Kidney (tissue), 14 donors: ENCODE measurements around the gene GPR15LG. TPM values are rescaled to one million over a fixed set of nuclear protein-coding genes. Genes with fewer than 3 reads are reported as not detected.
"Not testable (repeated sequence)": the region's sequence is repeated elsewhere in the genome, so short reads cannot be mapped to it uniquely, and the experiment has no call there.

ENCODE experiments used
- DNase-seq, 5 donors: peaks; one replicate each; pipeline ENCODE4 v3.0.0-alpha.2; 2013 to 2020
- FAIRE-seq: peaks from 2 replicates; lab custom pipeline; 2012; peaks lifted over from hg19 to GRCh38; lab: Jason Lieb, UNC
- H3K27ac ChIP-seq, 2 donors: one replicate each; pipeline ENCODE4 v1.7.0; 2013; ENCODE audit warnings: low read depth in 2 of 2, low read length in 2 of 2, inconsistent platforms in 1 of 2
- H3K27me3 ChIP-seq: one replicate; pipeline ENCODE4 v1.7.1; 2013; ENCODE audit warnings: low read length, inconsistent platforms; ENCODE audit not compliant: control insufficient read depth, insufficient read depth
- H3K36me3 ChIP-seq, 3 donors: one replicate each; pipeline versions ENCODE4 v1.7.0 to v1.7.1; 2013; ENCODE audit warnings: low read length in 3 of 3, control low read depth in 1 of 3, inconsistent platforms in 1 of 3; ENCODE audit not compliant: insufficient read depth in 3 of 3, control insufficient read depth in 2 of 3
- H3K4me1 ChIP-seq, 3 donors: one replicate each; pipeline versions ENCODE4 v1.7.0 to v1.7.1; 2013; ENCODE audit warnings: low read length in 3 of 3, inconsistent platforms in 1 of 3, low read depth in 1 of 3; ENCODE audit not compliant: control insufficient read depth in 2 of 3, insufficient read depth in 2 of 3
- H3K4me3 ChIP-seq, 3 donors: one replicate each; pipeline versions ENCODE4 v1.7.0 to v1.8.1; 2013; ENCODE audit warnings: low read length in 3 of 3, control low read depth in 1 of 3, inconsistent platforms in 1 of 3
- H3K9ac ChIP-seq, 3 donors: one replicate each; pipeline versions ENCODE4 v1.7.0 to v1.7.1; 2013; ENCODE audit warnings: low read length in 3 of 3, control low read depth in 1 of 3, inconsistent platforms in 1 of 3
- H3K9me3 ChIP-seq, 3 donors: one replicate each; pipeline versions ENCODE4 v1.7.0 to v1.7.1; 2013; ENCODE audit warnings: low read length in 3 of 3, control low read depth in 1 of 3, inconsistent platforms in 1 of 3; ENCODE audit not compliant: control insufficient read depth in 2 of 3, insufficient read depth in 1 of 3
- intact Hi-C: fragments of 100-400 bp; cut with DNase I; formaldehyde crosslinking; loops from one replicate; pipeline ENCODE4 v1.11.1; 2022
- polyA plus RNA-seq: library from polyadenylated mRNA; stranded (reverse); fragments of 350-450 nt; fragmentation: Illumina TruSeq; extraction: RNeasy Lipid Tissue Mini Kit (QIAGEN cat#74804); gene quantifications from one replicate; pipeline ENCODE4 v1.2.3, GENCODE V29; 2014; ENCODE audit warnings: low read depth, low replicate concordance; ENCODE audit not compliant: insufficient read depth
- total RNA-seq: library from RNA; stranded (reverse); fragmentation: NEBNext Ultra II Directional; extraction: Animal tissue kit (Norgen Biotek cat#: 25700); gene quantifications from one replicate; pipeline ENCODE4 v1.2.1, GENCODE V29; 2021
- TF ChIP-seq, protein P1 (sequence below): IDR thresholded peaks from 3 replicates; pipeline ENCODE4 v1.5.1; 2012; ENCODE audit warnings: mild to moderate bottlenecking, moderate library complexity, borderline replicate concordance; ENCODE audit not compliant: insufficient read depth; ENCODE audit errors: extremely low read depth
- donor health status: control.
- donor health status: control.
- donor health status: control.
- donor health status: control.
- donor health status: control.
- donor health status: DM: yes; HTN: yes; CAD: no.
- donor health status: Normal renal cell carcinoma (clear cell type).

GPR15LG gene
- total and polyA plus RNA-seq, 2 donors from 2014 or later: 0.44 TPM; not detected in 1

DNA sequence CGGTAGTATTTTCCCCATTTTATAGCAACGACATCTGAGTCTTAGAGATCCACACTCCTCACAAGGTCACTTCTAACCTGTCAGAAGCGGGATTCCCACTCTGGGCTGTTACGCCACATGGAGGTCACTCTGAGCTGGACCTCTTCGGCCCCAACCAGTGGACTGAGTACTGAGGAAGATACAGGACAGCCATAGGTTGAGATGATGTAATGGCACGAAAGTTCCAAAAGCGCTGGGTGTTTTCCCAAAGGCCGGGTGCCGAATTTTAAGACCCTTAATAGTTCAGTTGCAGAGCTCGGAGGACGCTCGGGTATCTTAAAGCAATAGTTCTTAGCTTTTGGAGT lies 33.6 kb upstream of the GPR15LG start:
- H3K4me1 ChIP-seq: peaks cover 2 to 11% (median 7%) of the 10 kb centered on the region in 3 donors
- DNase-seq: peak in 2 of 5 donors; percentile 25 to 39
- FAIRE-seq: no peak
- peak overlapping the region; percentile 97 to 98 (median 97) for H3K4me3 ChIP-seq
- no peaks in the 10 kb centered on the region for H3K9me3 ChIP-seq
- peaks cover 8 to 25% (median 17%) of the 10 kb centered on the region in 3 donors for H3K36me3 ChIP-seq
- no peaks in the 10 kb centered on the region for H3K27me3 ChIP-seq
- intact Hi-C loops: loop anchor here (10.0 kb wide), 1 partner anchor 65 kb away; no protein-coding TSS in a partner anchor
- peak overlapping the region; percentile 93 to 99 (median 99) for H3K9ac ChIP-seq
- peak overlapping the region; percentile 97 to 98 for H3K27ac ChIP-seq
- TF ChIP-seq, protein P1, sequence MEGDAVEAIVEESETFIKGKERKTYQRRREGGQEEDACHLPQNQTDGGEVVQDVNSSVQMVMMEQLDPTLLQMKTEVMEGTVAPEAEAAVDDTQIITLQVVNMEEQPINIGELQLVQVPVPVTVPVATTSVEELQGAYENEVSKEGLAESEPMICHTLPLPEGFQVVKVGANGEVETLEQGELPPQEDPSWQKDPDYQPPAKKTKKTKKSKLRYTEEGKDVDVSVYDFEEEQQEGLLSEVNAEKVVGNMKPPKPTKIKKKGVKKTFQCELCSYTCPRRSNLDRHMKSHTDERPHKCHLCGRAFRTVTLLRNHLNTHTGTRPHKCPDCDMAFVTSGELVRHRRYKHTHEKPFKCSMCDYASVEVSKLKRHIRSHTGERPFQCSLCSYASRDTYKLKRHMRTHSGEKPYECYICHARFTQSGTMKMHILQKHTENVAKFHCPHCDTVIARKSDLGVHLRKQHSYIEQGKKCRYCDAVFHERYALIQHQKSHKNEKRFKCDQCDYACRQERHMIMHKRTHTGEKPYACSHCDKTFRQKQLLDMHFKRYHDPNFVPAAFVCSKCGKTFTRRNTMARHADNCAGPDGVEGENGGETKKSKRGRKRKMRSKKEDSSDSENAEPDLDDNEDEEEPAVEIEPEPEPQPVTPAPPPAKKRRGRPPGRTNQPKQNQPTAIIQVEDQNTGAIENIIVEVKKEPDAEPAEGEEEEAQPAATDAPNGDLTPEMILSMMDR: no peak

DNA sequence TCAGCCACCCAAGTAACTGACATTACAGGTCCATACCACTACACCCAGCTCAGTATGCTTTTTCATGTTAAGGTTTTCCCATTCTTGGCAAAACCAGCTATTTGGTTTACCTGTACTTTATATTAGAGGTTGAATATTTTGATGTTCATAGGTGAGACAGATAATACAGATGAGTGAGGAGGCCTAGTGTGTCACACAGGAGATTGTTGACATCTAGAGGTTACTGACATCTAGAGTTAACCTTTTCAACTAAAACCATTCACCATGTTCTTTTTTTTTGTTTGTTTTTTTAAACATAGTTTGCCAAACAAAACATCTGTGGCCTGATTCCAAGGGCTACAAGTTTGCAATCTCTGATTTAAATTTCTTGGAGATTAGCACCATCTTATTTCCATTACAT lies 26.3 kb upstream of the GPR15LG start:
- no peak overlapping the region for H3K27ac ChIP-seq
- peaks cover 12 to 78% (median 55%) of the 10 kb centered on the region in 3 donors for H3K36me3 ChIP-seq
- no peaks in the 10 kb centered on the region for H3K27me3 ChIP-seq
- intact Hi-C loops: loop anchor here (10.0 kb wide), 1 partner anchor 57 kb away; no protein-coding TSS in a partner anchor
- TF ChIP-seq, protein P1: no peak
- no peak for FAIRE-seq
- no peaks in the 10 kb centered on the region for H3K4me1 ChIP-seq
- no peaks in the 10 kb centered on the region for H3K9me3 ChIP-seq
- no peak overlapping the region for H3K4me3 ChIP-seq
- DNase-seq: no peak
- H3K9ac ChIP-seq: no peak overlapping the region

GRCh38 chr10:84148006-84148597 lies 25.5 kb upstream of the GPR15LG start:
- DNase-seq (peak in 2 of 5 donors; percentile 31 to 46), FAIRE-seq (peak; percentile 88)
- intact Hi-C loops: loop anchor here (10.0 kb wide), 1 partner anchor 57 kb away; no protein-coding TSS in a partner anchor
- not testable (repeated sequence) for H3K4me3 ChIP-seq, H3K27ac ChIP-seq, H3K9me3 ChIP-seq, H3K4me1 ChIP-seq, H3K9ac ChIP-seq, H3K27me3 ChIP-seq
- TF ChIP-seq, protein P1: peak; percentile 53
- H3K36me3 ChIP-seq: peaks cover 15 to 78% (median 58%) of the 10 kb centered on the region in 3 donors
